Natural killer cell (primary cell): ENCODE results near the gene STPG3. TPM values are rescaled to one million over a fixed set of nuclear protein-coding genes. Genes with fewer than 3 reads are reported as not detected.

Experiments used
- ATAC-seq, 3 donors: fragments of 150-1000 bp in 2 of 3; fragments of 200-7000 bp in 1 of 3; cut with Tn5 transposase; 1 replicate in 1 of 3; 2 replicates in 2 of 3; pipeline ENCODE4 v1.10.0; 2021; ENCODE audit warnings: mild to moderate bottlenecking in 2 of 3, moderate library complexity in 2 of 3
- DNase-seq, 2 donors: peaks; one replicate each; pipeline versions ENCODE4 v3.0.0 to v3.0.0-alpha.2; 2013 to 2021; ENCODE audit warnings: mixed read lengths in 1 of 2
- H3K27ac ChIP-seq: one replicate; pipeline ENCODE4 v1.5.1; 2013; ENCODE audit warnings: mild to moderate bottlenecking, low read length
- H3K27me3 ChIP-seq: one replicate; pipeline ENCODE4 v1.6.1; 2013; ENCODE audit warnings: low read length; ENCODE audit not compliant: control insufficient read depth, insufficient read depth
- H3K36me3 ChIP-seq: one replicate; pipeline ENCODE4 v1.6.1; 2013; ENCODE audit warnings: low read length; ENCODE audit not compliant: control insufficient read depth, insufficient read depth
- H3K4me1 ChIP-seq: one replicate; pipeline ENCODE4 v1.6.1; 2013; ENCODE audit warnings: low read length; ENCODE audit not compliant: control insufficient read depth, insufficient read depth
- H3K4me3 ChIP-seq: one replicate; pipeline ENCODE4 v1.5.1; 2013; ENCODE audit warnings: low read length
- H3K9me3 ChIP-seq: one replicate; pipeline ENCODE4 v1.6.1; 2013; ENCODE audit warnings: low read length; ENCODE audit not compliant: control insufficient read depth, insufficient read depth
- H3K27ac Mint-ChIP-seq, 2 donors: one replicate each; pipeline ENCODE4 v1.8.0; 2022; ENCODE audit warnings: mild to moderate bottlenecking in 2 of 2, mixed read lengths in 2 of 2, moderate library complexity in 1 of 2
- H3K27me3 Mint-ChIP-seq, 2 donors: one replicate each; pipeline ENCODE4 v1.8.0; 2022; ENCODE audit warnings: low read depth in 2 of 2, mixed read lengths in 2 of 2
- H3K36me3 Mint-ChIP-seq: one replicate; pipeline ENCODE4 v1.8.0; 2022; ENCODE audit warnings: mixed read lengths
- H3K4me1 Mint-ChIP-seq, 2 donors: one replicate each; pipeline ENCODE4 v1.8.0; 2022; ENCODE audit warnings: mixed read lengths in 2 of 2
- H3K4me3 Mint-ChIP-seq: one replicate; pipeline ENCODE4 v1.8.0; 2022; ENCODE audit warnings: mild to moderate bottlenecking, moderate library complexity, mixed read lengths
- H3K9me3 Mint-ChIP-seq, 2 donors: one replicate each; pipeline ENCODE4 v1.8.0; 2022; ENCODE audit warnings: mixed read lengths in 2 of 2
- WGBS: methylation state at CpG from one replicate; pipeline ENCODE4 v1.1.7; 2013; ENCODE audit warnings: missing lambda C conversion rate; ENCODE audit not compliant: insufficient coverage; 5-methylcytosine and 5-hydroxymethylcytosine counted together
- intact Hi-C: fragments of 100-400 bp; cut with micrococcal nuclease; formaldehyde crosslinking; loops from one replicate; pipeline ENCODE4 v1.14.2; 2022
- total RNA-seq, 4 donors: library from RNA; stranded (reverse); fragments of 120-200 nt in 1 of 4; gene quantifications; one replicate each; pipeline versions ENCODE4 v1.2.3 to v1.2.4, GENCODE V29; 2013 to 2022
- TF ChIP-seq, protein P1 (sequence below): fragments of 200-600 bp; IDR thresholded peaks from one replicate; pipeline ENCODE4 v1.8.0; 2022; ENCODE audit warnings: antibody characterized with exemption

Gene STPG3
- total RNA-seq, 3 donors from 2014 or later (not counting 1 experiment from before 2014, with no cell fraction given): not detected

DNA sequence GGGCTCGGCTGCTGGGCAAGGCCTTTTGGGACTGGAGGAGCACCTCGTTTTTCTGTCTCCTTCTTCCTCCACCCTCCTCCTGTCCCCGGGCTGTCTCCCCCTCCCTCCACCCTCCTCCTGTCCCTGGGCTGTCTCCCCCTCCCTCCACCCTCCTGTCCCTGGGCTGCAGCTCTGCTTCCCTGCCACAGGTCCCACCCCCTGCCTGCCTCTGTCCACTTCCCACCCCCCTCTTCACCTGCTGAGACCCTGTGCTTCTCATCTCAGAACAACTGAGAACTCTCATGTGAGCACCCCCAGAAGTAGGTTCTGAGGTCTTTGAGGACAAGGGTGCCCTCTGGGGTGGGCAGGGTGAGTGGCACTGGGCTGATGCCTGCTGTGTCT, 20.6 kb downstream of the STPG3 start:
- Histone ChIP-seq H3K4me3 (no peak overlapping the region), H3K4me1 (peaks cover 39% of the 10 kb centered on the region), H3K27me3 (no peaks in the 10 kb centered on the region), H3K9me3 (no peaks in the 10 kb centered on the region), H3K27ac (no peak overlapping the region), H3K36me3 (peaks cover 25% of the 10 kb centered on the region)
- 14% methylated on average over 3 of the region's 3 CpGs for WGBS
- H3K36me3 Mint-ChIP-seq: no peaks in the 10 kb centered on the region
- intact Hi-C loops: no loop called here
- H3K27ac Mint-ChIP-seq: no peak overlapping the region
- TF ChIP-seq, protein P1, sequence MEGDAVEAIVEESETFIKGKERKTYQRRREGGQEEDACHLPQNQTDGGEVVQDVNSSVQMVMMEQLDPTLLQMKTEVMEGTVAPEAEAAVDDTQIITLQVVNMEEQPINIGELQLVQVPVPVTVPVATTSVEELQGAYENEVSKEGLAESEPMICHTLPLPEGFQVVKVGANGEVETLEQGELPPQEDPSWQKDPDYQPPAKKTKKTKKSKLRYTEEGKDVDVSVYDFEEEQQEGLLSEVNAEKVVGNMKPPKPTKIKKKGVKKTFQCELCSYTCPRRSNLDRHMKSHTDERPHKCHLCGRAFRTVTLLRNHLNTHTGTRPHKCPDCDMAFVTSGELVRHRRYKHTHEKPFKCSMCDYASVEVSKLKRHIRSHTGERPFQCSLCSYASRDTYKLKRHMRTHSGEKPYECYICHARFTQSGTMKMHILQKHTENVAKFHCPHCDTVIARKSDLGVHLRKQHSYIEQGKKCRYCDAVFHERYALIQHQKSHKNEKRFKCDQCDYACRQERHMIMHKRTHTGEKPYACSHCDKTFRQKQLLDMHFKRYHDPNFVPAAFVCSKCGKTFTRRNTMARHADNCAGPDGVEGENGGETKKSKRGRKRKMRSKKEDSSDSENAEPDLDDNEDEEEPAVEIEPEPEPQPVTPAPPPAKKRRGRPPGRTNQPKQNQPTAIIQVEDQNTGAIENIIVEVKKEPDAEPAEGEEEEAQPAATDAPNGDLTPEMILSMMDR: no peak
- no peaks in the 10 kb centered on the region for H3K9me3 Mint-ChIP-seq
- DNase-seq (no peak), ATAC-seq (no peak)
- peaks cover 11 to 33% of the 10 kb centered on the region in 2 donors for H3K4me1 Mint-ChIP-seq
- H3K4me3 Mint-ChIP-seq: no peak overlapping the region
- H3K27me3 Mint-ChIP-seq: no peaks in the 10 kb centered on the region

DNA sequence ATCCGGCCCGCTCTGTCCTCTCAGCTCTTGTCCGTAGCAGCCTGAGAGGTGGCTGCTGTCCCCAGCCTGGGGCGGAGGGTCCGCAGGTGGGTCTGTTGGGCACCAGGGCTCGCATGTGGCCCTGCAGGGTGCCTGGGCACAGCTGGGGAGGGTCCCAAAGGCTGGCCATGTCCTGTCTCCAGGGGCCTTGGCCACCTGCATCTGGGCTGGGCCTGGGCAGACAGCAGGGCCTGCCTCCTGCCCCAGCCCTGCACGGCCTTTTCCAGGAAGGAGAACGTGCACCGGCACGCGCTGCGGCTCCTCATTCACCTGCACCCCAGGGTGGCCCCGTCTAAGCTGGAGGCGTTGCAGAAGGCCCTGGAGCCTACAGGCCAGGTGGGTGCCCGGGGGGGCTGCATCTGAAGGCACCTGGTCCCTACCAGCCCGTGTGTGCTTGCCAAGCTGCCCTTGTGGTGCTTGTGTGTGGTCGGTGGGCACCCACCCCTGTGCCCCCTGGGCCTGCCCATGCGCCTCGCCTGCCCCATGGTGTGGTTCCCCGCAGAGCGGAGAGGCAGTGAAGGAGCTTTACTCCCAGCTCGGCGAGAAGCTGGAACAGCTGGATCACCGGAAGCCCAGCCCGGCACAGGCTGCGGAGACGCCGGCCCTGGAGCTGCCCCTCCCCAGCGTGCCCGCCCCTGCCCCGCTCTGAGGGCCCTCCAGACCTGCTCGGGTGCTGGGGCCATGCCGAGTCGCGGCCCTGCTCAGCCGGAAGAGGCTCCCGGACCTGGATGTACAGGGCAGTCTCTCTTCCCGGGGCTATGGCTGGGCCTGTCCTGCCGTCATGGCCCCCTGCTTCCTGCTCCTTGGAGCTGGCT, 21.4 kb downstream of the STPG3 start:
- Mint-ChIP-seq H3K27me3 (no peaks in the 10 kb centered on the region), H3K9me3 (no peaks in the 10 kb centered on the region), H3K4me1 (peaks cover 11 to 40% of the 10 kb centered on the region in 2 donors), H3K36me3 (no peaks in the 10 kb centered on the region), H3K27ac (no peak overlapping the region), H3K4me3 (no peak overlapping the region)
- Histone ChIP-seq H3K4me3 (no peak overlapping the region), H3K36me3 (peaks cover 19% of the 10 kb centered on the region), H3K27ac (no peak overlapping the region), H3K4me1 (peaks cover 46% of the 10 kb centered on the region), H3K9me3 (no peaks in the 10 kb centered on the region), H3K27me3 (no peaks in the 10 kb centered on the region)
- intact Hi-C loops: no loop called here
- WGBS: 93% methylated on average over 39 of the region's 39 CpGs
- no peak for DNase-seq
- TF ChIP-seq, protein P1: no peak
- ATAC-seq: no peak

DNA sequence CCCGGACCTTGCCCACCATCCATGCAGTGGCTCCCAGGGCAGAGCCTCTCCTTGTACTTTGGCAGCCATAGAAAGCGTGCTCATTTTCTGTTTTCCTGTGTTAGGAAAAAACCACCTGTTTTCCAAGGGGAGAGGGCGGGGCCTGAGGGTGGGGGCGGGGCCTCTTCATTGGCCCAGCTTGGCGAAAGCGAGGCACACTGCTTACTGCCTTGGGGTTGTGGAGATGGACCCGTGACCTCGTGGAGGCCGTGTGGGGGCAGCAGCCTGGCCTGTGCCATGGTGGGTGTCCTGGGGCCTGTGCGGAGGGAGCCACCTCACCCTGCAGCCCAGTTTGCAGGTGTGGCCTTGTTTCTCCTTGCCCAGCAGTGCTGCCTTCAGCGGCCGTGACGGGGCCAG, 22.0 kb downstream of the STPG3 start:
- H3K27me3 ChIP-seq: no peaks in the 10 kb centered on the region
- H3K36me3 ChIP-seq: peaks cover 15% of the 10 kb centered on the region
- TF ChIP-seq, protein P1: no peak
- H3K9me3 Mint-ChIP-seq: no peaks in the 10 kb centered on the region
- DNase-seq: no peak
- 94% methylated on average over 13 of the region's 13 CpGs for WGBS
- H3K27me3 Mint-ChIP-seq: no peaks in the 10 kb centered on the region
- peaks cover 11 to 47% of the 10 kb centered on the region in 2 donors for H3K4me1 Mint-ChIP-seq
- H3K27ac ChIP-seq: no peak overlapping the region
- no peak for ATAC-seq
- H3K4me3 Mint-ChIP-seq: no peak overlapping the region
- no peak overlapping the region for H3K27ac Mint-ChIP-seq
- H3K9me3 ChIP-seq: no peaks in the 10 kb centered on the region
- H3K4me3 ChIP-seq: no peak overlapping the region
- H3K4me1 ChIP-seq: peaks cover 50% of the 10 kb centered on the region
- intact Hi-C loops: no loop called here
- no peaks in the 10 kb centered on the region for H3K36me3 Mint-ChIP-seq
